GM23338 (cell line): ENCODE measurements around the gene ARMH4. TPM values are rescaled to one million over a fixed set of nuclear protein-coding genes. Genes with fewer than 3 reads are reported as not detected.

Experiments used
- ATAC-seq: fragments of 200-7000 bp; cut with Tn5 transposase; 3 replicates; pipeline ENCODE4 v1.9.1; 2020
- DNase-seq: peaks from one replicate; pipeline ENCODE4 v3.0.0-alpha.2; 2015; ENCODE audit warnings: low spot score
- H2AFZ ChIP-seq: fragments of 200-600 bp; sonication (generic); 2 replicates; pipeline ENCODE4 v1.8.0; 2016; ENCODE audit warnings: antibody characterized with exemption, mild to moderate bottlenecking, moderate library complexity
- H3F3A ChIP-seq: fragments of 200-600 bp; sonication (generic); replicated peaks from 2 replicates; pipeline ENCODE4 v1.8.0; 2017; ENCODE audit warnings: antibody characterized with exemption, mixed run types, low read depth
- H3K27ac ChIP-seq: fragments of 200-600 bp; sonication (generic); 2 replicates; pipeline ENCODE4 v1.6.1; 2016; ENCODE audit warnings: low read depth
- H3K27me3 ChIP-seq: fragments of 200-600 bp; sonication (generic); 2 replicates; pipeline ENCODE4 v1.8.0; 2016; ENCODE audit warnings: mild to moderate bottlenecking, mixed run types, moderate library complexity; ENCODE audit not compliant: insufficient read depth
- H3K36me3 ChIP-seq: fragments of 200-600 bp; sonication (generic); 2 replicates; pipeline ENCODE4 v1.8.0; 2016; ENCODE audit warnings: mild to moderate bottlenecking; ENCODE audit not compliant: insufficient read depth
- H3K4me1 ChIP-seq: fragments of 200-600 bp; sonication (generic); 2 replicates; pipeline ENCODE4 v1.8.0; 2016; ENCODE audit warnings: mild to moderate bottlenecking, moderate library complexity; ENCODE audit not compliant: insufficient read depth
- H3K4me2 ChIP-seq: fragments of 200-600 bp; sonication (generic); 2 replicates; pipeline ENCODE4 v1.7.1; 2017; ENCODE audit warnings: mixed run types
- H3K4me3 ChIP-seq: fragments of 200-600 bp; sonication (generic); 2 replicates; pipeline ENCODE4 v1.6.1; 2016; ENCODE audit warnings: mixed run types
- H3K79me2 ChIP-seq: fragments of 200-600 bp; sonication (generic); replicated peaks from 2 replicates; pipeline ENCODE4 v1.8.0; 2017; ENCODE audit warnings: mild to moderate bottlenecking; ENCODE audit not compliant: insufficient read depth
- H3K9me2 ChIP-seq: fragments of 200-600 bp; sonication (generic); 2 replicates; pipeline ENCODE4 v1.8.0; 2017; ENCODE audit not compliant: insufficient read depth
- H4K20me1 ChIP-seq: fragments of 200-600 bp; sonication (generic); replicated peaks from 2 replicates; pipeline ENCODE4 v1.8.0; 2017; ENCODE audit warnings: mild to moderate bottlenecking; ENCODE audit not compliant: insufficient read depth
- H3K27ac Mint-ChIP-seq: 2 replicates; pipeline ENCODE4 v1.8.0; 2020; ENCODE audit warnings: inconsistent platforms, mild to moderate bottlenecking, moderate library complexity, mixed read lengths
- H3K27me3 Mint-ChIP-seq: 3 replicates; pipeline ENCODE4 v1.8.0; 2022; ENCODE audit warnings: low read depth, mild to moderate bottlenecking, moderate library complexity, mixed read lengths, inconsistent platforms; ENCODE audit not compliant: insufficient read depth, poor library complexity
- H3K36me3 Mint-ChIP-seq: 3 replicates; pipeline ENCODE4 v1.8.0; 2021; ENCODE audit warnings: low read depth, mild to moderate bottlenecking, inconsistent platforms, moderate library complexity, mixed read lengths
- H3K4me1 Mint-ChIP-seq: 3 replicates; pipeline ENCODE4 v1.8.0; 2020; ENCODE audit warnings: mild to moderate bottlenecking, inconsistent platforms, mixed read lengths
- H3K4me3 Mint-ChIP-seq: 3 replicates; pipeline ENCODE4 v1.8.0; 2021; ENCODE audit warnings: moderate library complexity, mild to moderate bottlenecking, inconsistent platforms, mixed read lengths
- H3K9me3 Mint-ChIP-seq: 3 replicates; pipeline ENCODE4 v1.8.0; 2020; ENCODE audit warnings: moderate library complexity, mild to moderate bottlenecking, inconsistent platforms, mixed read lengths
- CREB1 ChIP-seq: fragments of 250-450 bp; sonication (Bioruptor Pico); IDR thresholded peaks from 2 replicates; pipeline ENCODE4 v1.5.0; 2020; ENCODE audit warnings: low read depth, mild to moderate bottlenecking, moderate library complexity
- CTCF ChIP-seq, 2 experiments: fragments of 200-600 bp in 1 of 2; sonication (generic) in 1 of 2; conservative IDR thresholded peaks; 2 replicates each; pipeline versions ENCODE4 v1.5.1 to v1.6.1; 2016 to 2017; ENCODE audit warnings: antibody characterized with exemption in 2 of 2, low read depth in 2 of 2, mild to moderate bottlenecking in 2 of 2, moderate library complexity in 1 of 2
- ETS1 ChIP-seq: IDR thresholded peaks from 2 replicates; pipeline ENCODE4 v1.6.1; 2016; ENCODE audit warnings: antibody characterized with exemption
- EZH2 ChIP-seq: fragments of 200-600 bp; sonication (generic); IDR thresholded peaks from one replicate; pipeline ENCODE4 v1.8.0; 2017; ENCODE audit warnings: antibody characterized with exemption, mild to moderate bottlenecking, low read depth; ENCODE audit not compliant: unreplicated experiment
- EZH2phosphoT487 ChIP-seq: fragments of 200-600 bp; sonication (generic); IDR thresholded peaks from one replicate; pipeline ENCODE4 v1.8.1; 2018; ENCODE audit warnings: antibody characterized with exemption; ENCODE audit not compliant: unreplicated experiment
- JUNB ChIP-seq: IDR thresholded peaks from one replicate; pipeline ENCODE4 v1.6.1; 2016; ENCODE audit warnings: antibody characterized with exemption; ENCODE audit not compliant: unreplicated experiment
- NANOG ChIP-seq: IDR thresholded peaks from 2 replicates; pipeline ENCODE4 v1.6.1; 2016; ENCODE audit warnings: antibody characterized with exemption, borderline replicate concordance
- POLR2AphosphoS5 ChIP-seq: IDR thresholded peaks from 2 replicates; pipeline ENCODE4 v1.6.1; 2016; ENCODE audit warnings: antibody characterized with exemption, low read depth
- REST ChIP-seq: IDR thresholded peaks from one replicate; pipeline ENCODE4 v1.6.1; 2018; ENCODE audit warnings: antibody characterized with exemption; ENCODE audit not compliant: unreplicated experiment
- STAT1 ChIP-seq: IDR thresholded peaks from one replicate; pipeline ENCODE4 v1.6.1; 2016; ENCODE audit warnings: antibody characterized with exemption; ENCODE audit not compliant: unreplicated experiment
- ZNF114 ChIP-seq: fragments of 250-450 bp; sonication (Bioruptor Pico); IDR thresholded peaks from 2 replicates; pipeline ENCODE4 v1.5.0; 2020; ENCODE audit warnings: mild to moderate bottlenecking, moderate library complexity
- ZNF331 ChIP-seq: fragments of 250-450 bp; sonication (Bioruptor Pico); IDR thresholded peaks from 2 replicates; pipeline ENCODE4 v1.5.0; 2020; ENCODE audit warnings: low read depth, mild to moderate bottlenecking, moderate library complexity
- ZNF462 ChIP-seq: fragments of 250-450 bp; sonication (Bioruptor Pico); IDR thresholded peaks from 2 replicates; pipeline ENCODE4 v1.5.0; 2020; ENCODE audit warnings: mild to moderate bottlenecking, moderate library complexity
- polyA plus RNA-seq: library from polyadenylated mRNA; unstranded; fragments of >200 nt; fragmentation: Nextera tagmentation; extraction: Ambion mirVana; gene quantifications from 2 replicates; pipeline ENCODE4 v1.2.1, GENCODE V29; 2016
- total RNA-seq: library from RNA; depleted of rRNA; stranded (reverse); fragments of >200 nt; shearing (Covaris generic); gene quantifications from 2 replicates; pipeline ENCODE4 v1.2.3, GENCODE V29; 2014

The ARMH4 gene
- total and polyA plus RNA-seq, 2 experiments from 2014 or later = 15.5 to 20.2 TPM

GRCh38 chr14:58121530-58122186, 30.4 kb downstream of the ARMH4 start (continued):
- no peak for TF ChIP-seq EZH2phosphoT487

GRCh38 chr14:58119381-58119780, 32.6 kb downstream of the ARMH4 start:
- no peaks in the 10 kb centered on the region for H4K20me1 ChIP-seq
- no peak overlapping the region for H3K4me2 ChIP-seq
- ATAC-seq = no peak
- DNase-seq = no peak
- H3K79me2 ChIP-seq = no peaks in the 10 kb centered on the region
- H2AFZ ChIP-seq = no peak overlapping the region
- H3K27me3 ChIP-seq = no peaks in the 10 kb centered on the region
- H3K4me1 Mint-ChIP-seq = peaks cover 3% of the 10 kb centered on the region; the same call in 2 of the 3 replicates
- no peaks in the 10 kb centered on the region for H3K9me2 ChIP-seq
- TF ChIP-seq CREB1 (CRISPR knock-in tag) (no peak), NANOG (no peak), ZNF331 (CRISPR knock-in tag) (no peak), CTCF (conservative IDR thresholded peaks at IDR 0.05; ENCODE audit: low read depth in 2 of 2) (no peak), REST (no peak), EZH2phosphoT487 (no peak), ETS1 (no peak), JUNB (no peak), POLR2AphosphoS5 (no peak), ZNF462 (no peak), EZH2 (no peak), STAT1 (no peak), ZNF114 (CRISPR knock-in tag) (no peak)
- H3F3A ChIP-seq = no peaks in the 10 kb centered on the region
- no peak overlapping the region for H3K4me3 Mint-ChIP-seq
- no peaks in the 10 kb centered on the region for H3K9me3 Mint-ChIP-seq
- H3K36me3 Mint-ChIP-seq = 0 out of 3 replicates have a peak, but pooled peaks cover 2% of the 10 kb centered on the region
- no peaks in the 10 kb centered on the region for H3K4me1 ChIP-seq
- no peak overlapping the region for H3K27ac Mint-ChIP-seq
- no peak overlapping the region for H3K4me3 ChIP-seq
- no peak overlapping the region for H3K27ac ChIP-seq
- H3K36me3 ChIP-seq = no peaks in the 10 kb centered on the region
- H3K27me3 Mint-ChIP-seq = no peaks in the 10 kb centered on the region
